ENCODE results near the gene STX10. TPM values are rescaled to one million over a fixed set of nuclear protein-coding genes. Genes with fewer than 3 reads are reported as not detected.

The STX10 gene
- polyA plus RNA-seq, 1 of the 3 experiments (the other 2 are of a cell fraction) = 163 TPM

DNA sequence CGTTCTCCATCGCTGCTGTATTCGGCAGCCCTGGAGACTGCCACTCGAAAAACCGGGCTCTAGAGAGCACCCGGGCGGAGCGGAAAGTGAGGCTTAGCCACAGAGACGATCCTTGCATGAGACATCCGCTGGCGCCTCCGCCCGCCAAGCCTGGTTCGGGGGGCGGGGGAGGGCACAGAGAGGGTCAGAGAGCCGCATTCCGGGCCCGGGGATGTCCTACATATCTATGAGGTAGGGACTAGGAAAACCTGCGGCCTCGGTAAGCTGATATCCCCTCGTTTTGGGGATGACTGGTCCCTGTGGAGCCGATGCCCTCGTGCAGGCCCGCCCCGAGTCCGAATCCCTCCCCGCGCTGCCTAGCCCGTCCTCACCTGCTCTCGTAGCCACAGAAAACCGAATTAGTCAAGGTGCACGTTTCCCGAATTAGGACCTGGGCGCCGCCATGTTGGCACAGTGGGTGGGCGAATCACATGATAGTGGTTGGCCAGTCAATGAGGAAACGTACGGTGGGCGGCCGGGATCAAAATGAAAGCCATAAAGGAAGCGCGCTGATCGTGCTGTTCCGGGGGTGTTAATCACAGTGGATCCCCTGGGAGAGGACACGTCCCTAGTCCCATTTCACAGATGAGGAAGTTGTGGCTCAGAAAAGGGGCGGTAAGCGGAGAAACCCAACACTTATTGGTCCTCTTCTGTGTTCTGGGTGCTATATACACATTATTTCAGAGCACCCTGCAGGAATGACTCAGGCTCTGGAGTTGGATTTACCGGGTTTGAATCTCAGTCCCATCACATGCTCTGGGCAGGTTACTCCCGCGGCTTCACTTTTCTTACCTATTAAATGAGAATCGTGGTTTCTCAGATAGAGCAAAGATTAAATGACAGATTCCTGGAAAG is 33.6 kb downstream of the STX10 start, which contains the start of gene TRMT1:
Gene TRMT1, minus strand, starts transcription at position 459 of the 894 bp plus-strand sequence. Its CDS starts 341 bp downstream, at position 118.
- WGBS (ENCODE audit: low lambda C conversion rate) = 1% methylated on average over 31 of the region's 51 CpGs
- Histone ChIP-seq H3K9me2 (no peaks in the 10 kb centered on the region), H3K4me1 (ENCODE audit: control insufficient read depth in 1 of 2, insufficient read depth in 2 of 2, low read depth in 1 of 2, low read length in 1 of 2) (peaks cover 22 to 27% of the 10 kb centered on the region in 2 experiments; a peak in 2 of 4 replicates), H3K4me2 (peak within 1 kb of the TSS; percentile 80), H3K27ac (ENCODE audit: low read depth in 2 of 2, low read length in 1 of 2) (peak within 1 kb of the TSS; percentile 55 to 65), H3K36me3 (replicated peaks in 1 of 2; ENCODE audit: control insufficient read depth in 1 of 2, insufficient read depth in 2 of 2, low read length in 1 of 2) (peaks cover 11 to 12% of the 10 kb centered on the region in 2 experiments), H3K9ac (peak within 1 kb of the TSS; percentile 91), H4K20me1 (ENCODE audit: insufficient read depth) (peaks cover 27% of the 10 kb centered on the region), H3K27me3 (ENCODE audit: insufficient read depth) (no peaks in the 10 kb centered on the region), H3K4me3 (ENCODE audit: low read depth in 2 of 2, low read length in 1 of 2) (peak within 1 kb of the TSS; percentile 94 to 97), H3F3A (replicated peaks; ENCODE audit: insufficient read depth) (peaks cover 4% of the 10 kb centered on the region), H3K9me3 (no peaks in the 10 kb centered on the region), H3K79me2 (ENCODE audit: insufficient read depth) (peaks cover 58% of the 10 kb centered on the region), H2AFZ (ENCODE audit: low read depth) (peak within 1 kb of the TSS; percentile 98)
- CTCF ChIA-PET = interaction anchor here (1.2 to 4.0 kb wide), 4 partner anchors 12 to 139 kb away, joined by 3 to 20 read pairs (median 8); no protein-coding TSS in a partner anchor
- peak; percentile 94 for DNase-seq
- POLR2A ChIA-PET = no interaction called here
- TF ChIP-seq, protein P1, sequence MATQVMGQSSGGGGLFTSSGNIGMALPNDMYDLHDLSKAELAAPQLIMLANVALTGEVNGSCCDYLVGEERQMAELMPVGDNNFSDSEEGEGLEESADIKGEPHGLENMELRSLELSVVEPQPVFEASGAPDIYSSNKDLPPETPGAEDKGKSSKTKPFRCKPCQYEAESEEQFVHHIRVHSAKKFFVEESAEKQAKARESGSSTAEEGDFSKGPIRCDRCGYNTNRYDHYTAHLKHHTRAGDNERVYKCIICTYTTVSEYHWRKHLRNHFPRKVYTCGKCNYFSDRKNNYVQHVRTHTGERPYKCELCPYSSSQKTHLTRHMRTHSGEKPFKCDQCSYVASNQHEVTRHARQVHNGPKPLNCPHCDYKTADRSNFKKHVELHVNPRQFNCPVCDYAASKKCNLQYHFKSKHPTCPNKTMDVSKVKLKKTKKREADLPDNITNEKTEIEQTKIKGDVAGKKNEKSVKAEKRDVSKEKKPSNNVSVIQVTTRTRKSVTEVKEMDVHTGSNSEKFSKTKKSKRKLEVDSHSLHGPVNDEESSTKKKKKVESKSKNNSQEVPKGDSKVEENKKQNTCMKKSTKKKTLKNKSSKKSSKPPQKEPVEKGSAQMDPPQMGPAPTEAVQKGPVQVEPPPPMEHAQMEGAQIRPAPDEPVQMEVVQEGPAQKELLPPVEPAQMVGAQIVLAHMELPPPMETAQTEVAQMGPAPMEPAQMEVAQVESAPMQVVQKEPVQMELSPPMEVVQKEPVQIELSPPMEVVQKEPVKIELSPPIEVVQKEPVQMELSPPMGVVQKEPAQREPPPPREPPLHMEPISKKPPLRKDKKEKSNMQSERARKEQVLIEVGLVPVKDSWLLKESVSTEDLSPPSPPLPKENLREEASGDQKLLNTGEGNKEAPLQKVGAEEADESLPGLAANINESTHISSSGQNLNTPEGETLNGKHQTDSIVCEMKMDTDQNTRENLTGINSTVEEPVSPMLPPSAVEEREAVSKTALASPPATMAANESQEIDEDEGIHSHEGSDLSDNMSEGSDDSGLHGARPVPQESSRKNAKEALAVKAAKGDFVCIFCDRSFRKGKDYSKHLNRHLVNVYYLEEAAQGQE (IDR thresholded peaks at IDR 0.05; ENCODE audit: low read depth, low read length) = peak; percentile 68
- TF ChIP-seq GATA2 (CRISPR knock-in tag; IDR thresholded peaks at IDR 0.05) (no peak), ELF1 (IDR thresholded peaks at IDR 0.05) (peak; percentile 88), SIN3A (IDR thresholded peaks at IDR 0.05; ENCODE audit: borderline replicate concordance, low read depth, low read length) (peak; percentile 94), YY1 (IDR thresholded peaks at IDR 0.05; ENCODE audit: low read depth) (peak; percentile 99), MXI1 (IDR thresholded peaks at IDR 0.05; ENCODE audit: low read depth, low read length) (peak; percentile 100), TCF12 (IDR thresholded peaks at IDR 0.05) (peak; percentile 18; the same call in 1 of the 2 replicates), CHD2 (IDR thresholded peaks at IDR 0.05; ENCODE audit: low read length, partially characterized antibody) (peak; percentile 73), EP300 (IDR thresholded peaks at IDR 0.05; ENCODE audit: borderline replicate concordance in 1 of 2, low read depth in 1 of 2, low read length in 1 of 2) (no peak), EZH2phosphoT487 (IDR thresholded peaks at IDR 0.05; ENCODE audit: borderline replicate concordance, low read depth) (no peak), SMC3 (IDR thresholded peaks at IDR 0.05; ENCODE audit: low read depth, low read length) (no peak), RXRA (IDR thresholded peaks at IDR 0.05; ENCODE audit: borderline replicate concordance, low read depth) (no peak), RAD21 (IDR thresholded peaks at IDR 0.05; ENCODE audit: low read length) (no peak), NFIC (IDR thresholded peaks at IDR 0.05; ENCODE audit: borderline replicate concordance) (no peak), RFX5 (IDR thresholded peaks at IDR 0.05; ENCODE audit: low read length) (no peak), FOXJ3 (CRISPR knock-in tag; IDR thresholded peaks at IDR 0.05) (no peak), TEAD4 (IDR thresholded peaks at IDR 0.05; ENCODE audit: borderline replicate concordance, insufficient read depth) (no peak), TAF1 (IDR thresholded peaks at IDR 0.05; ENCODE audit: borderline replicate concordance, low read depth, low read length) (peak; percentile 70), MEF2A (IDR thresholded peaks at IDR 0.05; ENCODE audit: borderline replicate concordance, low read depth) (no peak), JUND (IDR thresholded peaks at IDR 0.05) (no peak), NRF1 (IDR thresholded peaks at IDR 0.05; ENCODE audit: low read depth, low read length) (no peak)
- TF ChIP-seq, protein P2, sequence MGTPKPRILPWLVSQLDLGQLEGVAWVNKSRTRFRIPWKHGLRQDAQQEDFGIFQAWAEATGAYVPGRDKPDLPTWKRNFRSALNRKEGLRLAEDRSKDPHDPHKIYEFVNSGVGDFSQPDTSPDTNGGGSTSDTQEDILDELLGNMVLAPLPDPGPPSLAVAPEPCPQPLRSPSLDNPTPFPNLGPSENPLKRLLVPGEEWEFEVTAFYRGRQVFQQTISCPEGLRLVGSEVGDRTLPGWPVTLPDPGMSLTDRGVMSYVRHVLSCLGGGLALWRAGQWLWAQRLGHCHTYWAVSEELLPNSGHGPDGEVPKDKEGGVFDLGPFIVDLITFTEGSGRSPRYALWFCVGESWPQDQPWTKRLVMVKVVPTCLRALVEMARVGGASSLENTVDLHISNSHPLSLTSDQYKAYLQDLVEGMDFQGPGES (IDR thresholded peaks at IDR 0.05; ENCODE audit: low read depth, low read length) = no peak
- TF ChIP-seq, protein P3, sequence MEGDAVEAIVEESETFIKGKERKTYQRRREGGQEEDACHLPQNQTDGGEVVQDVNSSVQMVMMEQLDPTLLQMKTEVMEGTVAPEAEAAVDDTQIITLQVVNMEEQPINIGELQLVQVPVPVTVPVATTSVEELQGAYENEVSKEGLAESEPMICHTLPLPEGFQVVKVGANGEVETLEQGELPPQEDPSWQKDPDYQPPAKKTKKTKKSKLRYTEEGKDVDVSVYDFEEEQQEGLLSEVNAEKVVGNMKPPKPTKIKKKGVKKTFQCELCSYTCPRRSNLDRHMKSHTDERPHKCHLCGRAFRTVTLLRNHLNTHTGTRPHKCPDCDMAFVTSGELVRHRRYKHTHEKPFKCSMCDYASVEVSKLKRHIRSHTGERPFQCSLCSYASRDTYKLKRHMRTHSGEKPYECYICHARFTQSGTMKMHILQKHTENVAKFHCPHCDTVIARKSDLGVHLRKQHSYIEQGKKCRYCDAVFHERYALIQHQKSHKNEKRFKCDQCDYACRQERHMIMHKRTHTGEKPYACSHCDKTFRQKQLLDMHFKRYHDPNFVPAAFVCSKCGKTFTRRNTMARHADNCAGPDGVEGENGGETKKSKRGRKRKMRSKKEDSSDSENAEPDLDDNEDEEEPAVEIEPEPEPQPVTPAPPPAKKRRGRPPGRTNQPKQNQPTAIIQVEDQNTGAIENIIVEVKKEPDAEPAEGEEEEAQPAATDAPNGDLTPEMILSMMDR (IDR thresholded peaks at IDR 0.05) = no peak
- TF ChIP-seq, protein P4, sequence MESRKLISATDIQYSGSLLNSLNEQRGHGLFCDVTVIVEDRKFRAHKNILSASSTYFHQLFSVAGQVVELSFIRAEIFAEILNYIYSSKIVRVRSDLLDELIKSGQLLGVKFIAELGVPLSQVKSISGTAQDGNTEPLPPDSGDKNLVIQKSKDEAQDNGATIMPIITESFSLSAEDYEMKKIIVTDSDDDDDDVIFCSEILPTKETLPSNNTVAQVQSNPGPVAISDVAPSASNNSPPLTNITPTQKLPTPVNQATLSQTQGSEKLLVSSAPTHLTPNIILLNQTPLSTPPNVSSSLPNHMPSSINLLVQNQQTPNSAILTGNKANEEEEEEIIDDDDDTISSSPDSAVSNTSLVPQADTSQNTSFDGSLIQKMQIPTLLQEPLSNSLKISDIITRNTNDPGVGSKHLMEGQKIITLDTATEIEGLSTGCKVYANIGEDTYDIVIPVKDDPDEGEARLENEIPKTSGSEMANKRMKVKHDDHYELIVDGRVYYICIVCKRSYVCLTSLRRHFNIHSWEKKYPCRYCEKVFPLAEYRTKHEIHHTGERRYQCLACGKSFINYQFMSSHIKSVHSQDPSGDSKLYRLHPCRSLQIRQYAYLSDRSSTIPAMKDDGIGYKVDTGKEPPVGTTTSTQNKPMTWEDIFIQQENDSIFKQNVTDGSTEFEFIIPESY (IDR thresholded peaks at IDR 0.05; ENCODE audit: borderline replicate concordance, low read depth) = peak; percentile 79
